Spleen (tissue), 7 donors: ENCODE data around the gene RPL37.
A peak's percentile ranks its signal among the peaks of the same experiment; 100 is the strongest.

Experiments used
- POLR2A ChIP-seq, 3 donors: fragments of 450-650 bp; IDR thresholded peaks; one replicate each; pipeline ENCODE4 v1.5.1; 2017; ENCODE audit warnings: antibody characterized with exemption in 3 of 3, mild to moderate bottlenecking in 1 of 3
- POLR2AphosphoS5 ChIP-seq, 3 donors: sonication (generic); formaldehyde crosslinking; IDR thresholded peaks; one replicate each; pipeline ENCODE4 v1.5.1; 2017; ENCODE audit warnings: antibody characterized with exemption in 3 of 3
- TF ChIP-seq, protein P1 (sequence below), 11 experiments: fragments of 200-600 bp in 7 of 11; fragments of 450-650 bp in 4 of 11; sonication (generic) in 4 of 11; IDR thresholded peaks in 8 of 11; conservative IDR thresholded peaks in 3 of 11; 1 replicate in 7 of 11; 2 replicates in 4 of 11; pipeline versions ENCODE4 v1.4.0 to v1.8.0; 2016 to 2021; ENCODE audit warnings: antibody characterized with exemption in 11 of 11, inconsistent platforms in 4 of 11, mild to moderate bottlenecking in 1 of 11
- donor health status: DM: no; HTN: no; CAD: no; lungs with moderate emphysema.
- donor health status: DM: no; HTN: no; CAD: no.
- donor health status: DM: no; HTN: no; CAD: no.

DNA sequence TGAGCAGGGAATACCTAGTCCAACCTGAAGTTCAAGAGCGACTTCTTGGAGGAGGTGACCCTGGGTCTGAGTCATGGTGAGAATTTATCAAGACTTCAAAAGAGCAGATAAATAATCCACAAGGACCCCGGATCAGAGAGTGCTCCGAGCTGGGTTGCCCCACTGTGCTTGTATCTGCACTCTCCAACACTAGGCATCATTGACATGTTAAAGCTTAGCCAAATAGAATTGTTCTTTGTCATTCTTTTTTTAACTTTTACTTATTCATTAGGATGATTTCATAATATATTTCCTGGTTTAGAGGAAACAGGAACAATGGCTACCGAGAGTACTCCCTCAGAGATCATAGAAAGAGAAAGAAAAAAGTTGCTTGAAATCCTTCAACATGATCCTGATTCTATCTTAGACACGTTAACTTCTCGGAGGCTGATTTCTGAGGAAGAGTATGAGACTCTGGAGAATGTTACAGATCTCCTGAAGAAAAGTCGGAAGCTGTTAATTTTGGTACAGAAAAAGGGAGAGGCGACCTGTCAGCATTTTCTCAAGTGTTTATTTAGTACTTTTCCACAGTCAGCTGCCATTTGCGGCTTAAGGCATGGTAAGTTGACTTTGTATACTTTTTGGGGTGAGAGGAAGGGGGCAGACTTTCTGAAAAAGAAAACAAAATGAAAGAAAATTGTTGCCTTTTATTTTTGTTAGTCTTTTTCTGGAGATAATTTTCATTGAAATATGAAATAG, 6.2 kb upstream of the RPL37 start, which contains the start of gene CARD6:
- TF ChIP-seq, protein P1, sequence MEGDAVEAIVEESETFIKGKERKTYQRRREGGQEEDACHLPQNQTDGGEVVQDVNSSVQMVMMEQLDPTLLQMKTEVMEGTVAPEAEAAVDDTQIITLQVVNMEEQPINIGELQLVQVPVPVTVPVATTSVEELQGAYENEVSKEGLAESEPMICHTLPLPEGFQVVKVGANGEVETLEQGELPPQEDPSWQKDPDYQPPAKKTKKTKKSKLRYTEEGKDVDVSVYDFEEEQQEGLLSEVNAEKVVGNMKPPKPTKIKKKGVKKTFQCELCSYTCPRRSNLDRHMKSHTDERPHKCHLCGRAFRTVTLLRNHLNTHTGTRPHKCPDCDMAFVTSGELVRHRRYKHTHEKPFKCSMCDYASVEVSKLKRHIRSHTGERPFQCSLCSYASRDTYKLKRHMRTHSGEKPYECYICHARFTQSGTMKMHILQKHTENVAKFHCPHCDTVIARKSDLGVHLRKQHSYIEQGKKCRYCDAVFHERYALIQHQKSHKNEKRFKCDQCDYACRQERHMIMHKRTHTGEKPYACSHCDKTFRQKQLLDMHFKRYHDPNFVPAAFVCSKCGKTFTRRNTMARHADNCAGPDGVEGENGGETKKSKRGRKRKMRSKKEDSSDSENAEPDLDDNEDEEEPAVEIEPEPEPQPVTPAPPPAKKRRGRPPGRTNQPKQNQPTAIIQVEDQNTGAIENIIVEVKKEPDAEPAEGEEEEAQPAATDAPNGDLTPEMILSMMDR (IDR thresholded peaks at IDR 0.05 in 8 of 11, conservative IDR thresholded peaks at IDR 0.05 in 3 of 11): peak in 1 of 11 experiments; percentile 12
- TF ChIP-seq POLR2A (IDR thresholded peaks at IDR 0.05) (no peak), POLR2AphosphoS5 (IDR thresholded peaks at IDR 0.05) (no peak)
